ENCODE data around the gene RPAP3.

Gene RPAP3

DNA sequence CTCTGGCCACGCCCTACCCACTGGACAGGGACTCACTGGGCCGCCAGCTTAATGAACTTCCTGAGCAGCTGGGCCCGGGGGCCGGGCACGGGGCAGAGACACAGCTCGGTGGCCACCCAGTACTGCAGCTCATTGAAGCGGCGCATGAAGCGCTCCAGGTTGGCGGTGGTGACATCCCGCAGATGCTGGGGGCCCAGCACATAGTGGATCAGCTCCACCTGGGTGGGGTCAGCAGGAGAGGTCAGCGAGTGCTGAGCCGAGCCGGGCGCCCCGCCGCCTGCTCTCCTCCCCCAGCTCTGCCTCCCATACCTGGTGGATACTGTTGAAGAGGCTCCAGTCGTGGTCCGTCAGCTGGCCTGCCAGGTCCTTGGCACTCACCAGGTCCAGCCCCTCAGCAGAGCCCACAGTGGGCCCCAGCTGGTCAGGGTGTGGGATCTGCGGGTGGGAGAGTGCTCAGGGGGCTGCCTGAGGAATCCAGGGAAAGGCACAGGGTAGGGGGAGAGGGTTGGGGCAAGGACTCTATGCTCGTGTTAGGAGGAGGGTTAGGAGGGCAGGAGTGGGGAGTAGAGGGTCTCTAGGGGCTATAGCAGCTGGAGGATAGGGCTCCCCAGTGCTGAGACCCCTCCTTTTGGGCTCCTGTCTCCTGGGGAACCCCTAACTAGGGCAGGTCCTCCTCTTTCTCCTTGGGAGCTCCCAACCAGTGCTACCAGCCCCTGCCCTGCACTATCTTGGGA lies 34.9 kb upstream of the RPAP3 start:
- H3K4me3 ChIP-seq (ENCODE audit: low read length) = no peak overlapping the region
- no peak overlapping the region for H3K27ac ChIP-seq (ENCODE audit: low read length)
- H3K9ac ChIP-seq (ENCODE audit: low read length) = no peak overlapping the region
- H3K4me1 ChIP-seq (ENCODE audit: control insufficient read depth, low read depth, low read length) = no peaks in the 10 kb centered on the region
- no peaks in the 10 kb centered on the region for H3K9me3 ChIP-seq (ENCODE audit: control insufficient read depth, low read depth, low read length)
- no peaks in the 10 kb centered on the region for H3K36me3 ChIP-seq (ENCODE audit: control insufficient read depth, low read depth, low read length)
- no peaks in the 10 kb centered on the region for H3K27me3 ChIP-seq (ENCODE audit: control insufficient read depth, insufficient read depth, low read length)

DNA sequence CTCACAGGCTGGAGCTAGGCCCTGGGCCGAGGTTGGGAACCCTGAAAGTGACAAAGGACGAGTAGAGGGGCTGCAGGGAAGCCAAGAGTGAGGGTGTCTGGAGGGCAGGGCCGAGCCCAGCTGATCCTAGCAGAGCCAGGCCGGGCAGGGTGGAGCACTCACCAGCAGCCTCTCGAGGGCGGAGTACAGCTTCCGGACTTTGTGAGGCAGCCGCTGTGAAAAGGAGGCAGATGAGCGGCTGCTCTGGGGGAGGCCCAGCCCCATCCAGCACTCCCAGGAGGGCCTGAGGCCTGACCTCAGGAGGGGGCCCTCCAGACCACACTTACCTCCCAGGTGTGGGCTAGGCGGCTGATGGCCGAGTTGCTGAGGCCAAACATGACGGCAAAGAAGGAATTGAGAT lies 34.1 kb upstream of the RPAP3 start:
- Histone ChIP-seq H3K27ac (ENCODE audit: low read length) (no peak overlapping the region), H3K27me3 (ENCODE audit: control insufficient read depth, insufficient read depth, low read length) (no peaks in the 10 kb centered on the region), H3K9ac (ENCODE audit: low read length) (no peak overlapping the region), H3K9me3 (ENCODE audit: control insufficient read depth, low read depth, low read length) (no peaks in the 10 kb centered on the region), H3K4me1 (ENCODE audit: control insufficient read depth, low read depth, low read length) (peaks cover 6% of the 10 kb centered on the region), H3K4me3 (ENCODE audit: low read length) (no peak overlapping the region), H3K36me3 (ENCODE audit: control insufficient read depth, low read depth, low read length) (no peaks in the 10 kb centered on the region)

DNA sequence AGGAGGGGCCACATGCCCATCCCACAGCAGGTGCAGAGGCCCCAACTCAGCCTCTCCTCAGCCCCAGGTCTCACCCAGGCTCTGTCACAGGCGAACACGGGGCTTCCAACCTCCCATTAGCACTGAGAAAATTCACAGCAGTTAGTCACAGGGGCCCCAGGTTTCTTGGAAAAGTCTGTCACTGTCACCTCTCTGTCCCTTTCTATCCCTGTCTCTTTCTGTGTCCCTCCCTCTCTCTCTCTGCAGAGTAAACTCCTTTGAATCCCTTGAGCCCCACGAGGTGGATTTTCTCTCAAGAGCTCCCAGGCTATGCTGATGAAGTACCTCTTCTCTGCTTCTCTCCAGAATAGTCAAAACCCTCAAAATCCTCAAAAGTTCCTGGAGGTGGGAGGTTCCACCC lies 33.5 kb upstream of the RPAP3 start:
- Histone ChIP-seq H3K4me1 (ENCODE audit: control insufficient read depth, low read depth, low read length) (peaks cover 12% of the 10 kb centered on the region), H3K9ac (ENCODE audit: low read length) (no peak overlapping the region), H3K27me3 (ENCODE audit: control insufficient read depth, insufficient read depth, low read length) (no peaks in the 10 kb centered on the region)

DNA sequence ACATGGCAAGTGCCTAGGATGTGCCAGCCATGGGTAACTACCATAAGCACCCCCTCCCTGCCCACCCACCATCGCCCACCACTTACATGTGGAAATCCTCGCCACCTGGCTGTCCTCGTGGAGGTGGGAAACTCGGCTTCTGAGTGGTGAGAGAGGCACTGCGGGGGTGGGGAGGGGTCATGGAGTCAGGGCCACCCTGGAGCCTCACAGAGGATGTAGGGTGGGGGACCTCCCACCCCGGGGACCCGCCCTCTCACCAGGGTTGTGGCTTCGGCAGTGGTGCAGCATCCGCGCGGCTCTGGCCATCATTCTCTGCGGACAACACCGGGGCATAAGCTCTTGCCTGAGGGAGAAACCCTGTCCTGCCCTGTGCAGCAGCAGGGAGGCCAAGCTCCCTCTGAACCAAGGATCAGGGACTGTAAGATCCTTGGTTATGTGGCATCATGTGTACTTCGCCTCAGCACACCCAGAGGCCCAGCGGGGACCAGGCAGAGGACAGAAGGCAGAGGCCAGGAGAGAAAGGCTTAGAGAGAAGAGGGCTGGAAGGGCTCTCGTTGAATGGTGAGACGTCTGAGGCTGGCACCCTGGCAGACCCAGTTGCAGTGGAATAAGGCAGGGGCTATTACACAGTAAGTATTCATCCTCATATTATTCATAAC lies 32.2 kb upstream of the RPAP3 start:
- no peak overlapping the region for H3K9ac ChIP-seq (ENCODE audit: low read length)
- no peaks in the 10 kb centered on the region for H3K9me3 ChIP-seq (ENCODE audit: control insufficient read depth, low read depth, low read length)
- no peaks in the 10 kb centered on the region for H3K27me3 ChIP-seq (ENCODE audit: control insufficient read depth, insufficient read depth, low read length)
- H3K27ac ChIP-seq (ENCODE audit: low read length) = no peak overlapping the region
- H3K36me3 ChIP-seq (ENCODE audit: control insufficient read depth, low read depth, low read length) = no peaks in the 10 kb centered on the region
- H3K4me3 ChIP-seq (ENCODE audit: low read length) = no peak overlapping the region
- peaks cover 17% of the 10 kb centered on the region for H3K4me1 ChIP-seq (ENCODE audit: control insufficient read depth, low read depth, low read length)

More for the DNA sequence above, 33.5 kb upstream of the RPAP3 start:
- H3K36me3 ChIP-seq (ENCODE audit: control insufficient read depth, low read depth, low read length) = no peaks in the 10 kb centered on the region
- no peak overlapping the region for H3K4me3 ChIP-seq (ENCODE audit: low read length)
- H3K27ac ChIP-seq (ENCODE audit: low read length) = no peak overlapping the region
- no peaks in the 10 kb centered on the region for H3K9me3 ChIP-seq (ENCODE audit: control insufficient read depth, low read depth, low read length)

DNA sequence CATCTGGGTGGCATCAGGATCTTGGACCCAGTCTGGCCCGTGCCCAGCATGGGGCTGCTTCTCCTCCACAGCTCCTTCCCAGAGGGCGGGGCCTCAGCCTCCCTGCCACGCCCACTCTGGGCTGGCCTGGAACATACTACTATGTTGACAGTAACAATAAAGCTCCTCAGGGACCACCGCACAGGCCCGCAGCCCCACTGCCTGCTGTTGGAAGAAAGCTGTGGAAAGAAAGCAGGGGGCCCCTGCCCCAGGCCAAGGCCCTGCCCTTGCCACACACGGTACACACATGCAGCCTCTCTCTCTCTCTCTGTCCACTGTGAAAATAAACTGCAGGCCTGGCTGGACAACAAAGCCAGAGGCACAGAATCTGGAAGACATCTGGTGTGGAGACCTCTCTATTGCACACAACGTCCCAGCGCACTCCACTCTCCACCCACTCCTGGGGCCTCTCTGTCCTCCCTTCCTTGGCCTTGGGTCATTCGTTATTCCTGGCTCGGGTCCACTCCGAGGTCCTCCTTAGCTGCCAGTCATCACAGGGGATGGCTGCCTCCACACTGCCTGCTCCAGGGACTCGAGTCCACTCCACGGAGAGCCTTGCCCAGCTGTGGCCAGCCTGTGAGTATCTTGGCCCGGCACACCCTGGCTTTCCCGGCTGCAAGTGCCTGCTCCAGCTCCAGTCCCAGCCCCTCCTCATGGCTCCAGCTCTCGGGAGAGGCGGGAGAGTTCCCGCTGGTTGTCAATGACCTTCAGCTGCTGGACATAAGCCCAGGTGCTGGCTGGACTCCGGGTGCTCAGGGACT lies 31.2 kb upstream of the RPAP3 start:
- H3K27ac ChIP-seq (ENCODE audit: low read length) = no peak overlapping the region
- H3K9me3 ChIP-seq (ENCODE audit: control insufficient read depth, low read depth, low read length) = no peaks in the 10 kb centered on the region
- H3K4me1 ChIP-seq (ENCODE audit: control insufficient read depth, low read depth, low read length) = peaks cover 17% of the 10 kb centered on the region
- H3K9ac ChIP-seq (ENCODE audit: low read length) = no peak overlapping the region
- no peaks in the 10 kb centered on the region for H3K36me3 ChIP-seq (ENCODE audit: control insufficient read depth, low read depth, low read length)
- H3K27me3 ChIP-seq (ENCODE audit: control insufficient read depth, insufficient read depth, low read length) = no peaks in the 10 kb centered on the region
- H3K4me3 ChIP-seq (ENCODE audit: low read length) = no peak overlapping the region

DNA sequence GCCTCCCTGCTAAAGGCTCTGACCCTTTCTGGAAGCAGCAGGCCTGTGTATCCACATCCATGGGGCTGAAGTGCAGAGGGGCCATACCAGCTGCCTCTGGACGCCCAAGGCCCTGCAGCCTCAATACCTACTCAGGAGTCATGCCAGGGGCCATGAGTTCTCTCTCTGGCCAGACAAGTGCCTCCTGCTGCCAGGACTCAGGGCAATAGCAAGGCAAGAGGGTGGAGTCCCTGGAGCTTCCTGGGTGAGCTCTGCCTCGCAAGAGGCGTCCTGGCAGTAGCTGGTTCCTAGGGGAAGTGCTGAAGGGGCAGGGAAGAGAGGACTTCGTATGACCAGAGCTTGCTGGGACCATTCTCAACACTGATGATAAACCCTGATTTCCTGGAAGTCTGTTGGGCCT lies 30.4 kb upstream of the RPAP3 start:
- Histone ChIP-seq H3K27ac (ENCODE audit: low read length) (no peak overlapping the region), H3K9ac (ENCODE audit: low read length) (no peak overlapping the region), H3K9me3 (ENCODE audit: control insufficient read depth, low read depth, low read length) (no peaks in the 10 kb centered on the region), H3K36me3 (ENCODE audit: control insufficient read depth, low read depth, low read length) (no peaks in the 10 kb centered on the region), H3K4me1 (ENCODE audit: control insufficient read depth, low read depth, low read length) (peaks cover 17% of the 10 kb centered on the region), H3K27me3 (ENCODE audit: control insufficient read depth, insufficient read depth, low read length) (no peaks in the 10 kb centered on the region), H3K4me3 (ENCODE audit: low read length) (no peak overlapping the region)

DNA sequence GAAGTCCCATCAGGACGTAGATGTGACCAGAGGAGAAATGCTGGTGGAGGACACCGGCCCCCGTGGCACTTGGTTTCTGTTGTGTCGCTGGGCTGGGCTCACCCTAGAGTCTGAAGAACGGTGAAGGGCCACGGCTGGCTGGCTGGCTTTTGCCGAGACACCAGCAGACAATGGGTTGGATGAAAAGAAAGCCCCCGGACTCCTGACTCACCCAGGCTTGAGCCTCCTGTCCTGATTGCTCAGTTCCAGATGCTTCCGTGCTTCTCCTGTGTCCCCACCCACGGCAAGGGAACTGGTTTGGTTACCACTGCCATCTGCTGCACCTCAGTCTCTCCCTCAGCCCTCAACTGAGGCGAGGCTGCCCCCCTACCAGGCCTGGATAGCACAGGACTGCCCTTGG lies 29.8 kb upstream of the RPAP3 start:
- Histone ChIP-seq H3K27me3 (ENCODE audit: control insufficient read depth, insufficient read depth, low read length) (no peaks in the 10 kb centered on the region), H3K36me3 (ENCODE audit: control insufficient read depth, low read depth, low read length) (no peaks in the 10 kb centered on the region), H3K9ac (ENCODE audit: low read length) (no peak overlapping the region), H3K4me3 (ENCODE audit: low read length) (no peak overlapping the region), H3K27ac (ENCODE audit: low read length) (no peak overlapping the region), H3K4me1 (ENCODE audit: control insufficient read depth, low read depth, low read length) (peaks cover 17% of the 10 kb centered on the region), H3K9me3 (ENCODE audit: control insufficient read depth, low read depth, low read length) (no peaks in the 10 kb centered on the region)

DNA sequence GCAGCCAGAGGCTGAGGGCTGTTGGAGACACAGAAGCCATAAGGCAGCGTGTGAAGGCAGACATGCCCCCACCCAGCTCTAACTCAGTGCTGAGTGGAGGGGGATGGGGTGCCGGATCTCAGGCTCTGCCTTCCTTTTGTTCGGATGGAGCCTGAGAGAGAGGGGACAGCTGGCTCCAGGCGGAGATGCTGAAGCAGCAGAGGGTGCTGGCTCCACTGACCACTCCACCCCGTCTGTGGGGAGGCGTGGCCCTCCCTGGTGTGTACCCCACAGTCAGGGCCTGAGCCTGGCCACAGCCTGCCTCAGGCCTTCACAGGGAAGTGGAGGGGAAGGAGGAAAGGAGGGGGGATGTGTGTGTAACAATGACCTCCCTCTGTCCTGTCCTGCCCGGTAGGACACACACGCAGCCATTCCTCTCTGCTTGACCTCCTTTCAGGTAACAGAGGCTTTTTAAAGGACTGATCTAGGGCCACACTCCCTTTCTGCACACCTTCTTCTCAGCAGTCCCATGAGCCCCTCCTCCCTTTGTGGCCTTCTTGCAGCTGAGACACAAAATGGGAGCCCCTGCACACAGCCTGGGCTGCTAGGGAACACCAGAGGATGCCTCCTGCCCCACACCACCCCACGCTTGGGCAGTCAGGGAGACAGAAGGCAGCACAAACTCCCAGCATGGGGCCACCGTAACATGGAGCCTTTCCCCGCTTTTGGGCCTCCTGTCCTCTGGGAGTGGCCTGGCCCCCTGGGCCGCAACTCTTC lies 29.1 kb upstream of the RPAP3 start:
- Histone ChIP-seq H3K36me3 (ENCODE audit: control insufficient read depth, low read depth, low read length) (no peaks in the 10 kb centered on the region), H3K27me3 (ENCODE audit: control insufficient read depth, insufficient read depth, low read length) (no peaks in the 10 kb centered on the region), H3K4me1 (ENCODE audit: control insufficient read depth, low read depth, low read length) (peaks cover 17% of the 10 kb centered on the region), H3K9me3 (ENCODE audit: control insufficient read depth, low read depth, low read length) (no peaks in the 10 kb centered on the region), H3K4me3 (ENCODE audit: low read length) (no peak overlapping the region), H3K9ac (ENCODE audit: low read length) (no peak overlapping the region), H3K27ac (ENCODE audit: low read length) (peak overlapping the region; percentile 2)

DNA sequence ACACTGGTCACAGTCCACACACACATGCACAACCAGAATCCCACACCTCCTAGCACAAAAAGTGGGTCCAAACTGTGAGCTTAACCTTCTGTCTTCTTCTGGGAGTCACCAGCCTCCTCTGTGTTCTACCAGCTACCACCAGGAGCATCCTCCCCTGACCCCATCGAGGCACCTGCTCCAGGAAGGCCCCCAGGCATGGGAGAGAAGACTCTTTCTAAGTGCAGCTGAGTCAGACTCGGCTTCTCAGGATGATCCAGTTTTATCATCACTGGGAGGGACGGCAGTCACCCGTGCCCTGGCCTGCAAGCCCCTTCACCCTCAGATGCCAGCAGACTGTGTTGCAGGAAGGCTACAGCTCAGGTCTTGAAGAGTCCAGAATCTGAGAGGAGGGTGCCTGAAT lies 27.3 kb upstream of the RPAP3 start:
- H3K9ac ChIP-seq (ENCODE audit: low read length) = no peak overlapping the region
- H3K36me3 ChIP-seq (ENCODE audit: control insufficient read depth, low read depth, low read length) = no peaks in the 10 kb centered on the region
- no peaks in the 10 kb centered on the region for H3K27me3 ChIP-seq (ENCODE audit: control insufficient read depth, insufficient read depth, low read length)
- peaks cover 17% of the 10 kb centered on the region for H3K4me1 ChIP-seq (ENCODE audit: control insufficient read depth, low read depth, low read length)
- no peak overlapping the region for H3K4me3 ChIP-seq (ENCODE audit: low read length)
- no peak overlapping the region for H3K27ac ChIP-seq (ENCODE audit: low read length)
- no peaks in the 10 kb centered on the region for H3K9me3 ChIP-seq (ENCODE audit: control insufficient read depth, low read depth, low read length)

DNA sequence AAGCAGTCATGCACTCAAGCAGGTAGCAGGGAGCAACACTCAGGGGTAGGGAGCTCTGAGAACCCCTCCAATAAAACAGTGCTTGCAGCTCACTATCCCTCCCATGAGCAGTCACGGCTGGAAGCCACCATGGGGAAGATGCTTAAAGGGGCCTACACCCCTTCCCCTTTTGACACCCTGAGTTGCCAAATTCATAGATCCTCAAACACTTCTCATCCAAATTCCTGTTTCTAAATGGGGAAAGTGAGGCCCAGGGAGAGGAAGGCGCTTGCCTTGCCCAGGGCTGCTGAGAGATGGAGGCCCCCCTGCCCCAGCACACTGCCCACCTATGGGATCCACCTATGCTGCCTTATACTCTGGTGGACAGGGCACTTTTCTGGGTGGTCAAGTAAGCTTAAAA lies 26.7 kb upstream of the RPAP3 start:
- H3K27ac ChIP-seq (ENCODE audit: low read length) = no peak overlapping the region
- no peaks in the 10 kb centered on the region for H3K36me3 ChIP-seq (ENCODE audit: control insufficient read depth, low read depth, low read length)
- no peaks in the 10 kb centered on the region for H3K9me3 ChIP-seq (ENCODE audit: control insufficient read depth, low read depth, low read length)
- H3K4me3 ChIP-seq (ENCODE audit: low read length) = no peak overlapping the region
- peaks cover 17% of the 10 kb centered on the region for H3K4me1 ChIP-seq (ENCODE audit: control insufficient read depth, low read depth, low read length)
- no peaks in the 10 kb centered on the region for H3K27me3 ChIP-seq (ENCODE audit: control insufficient read depth, insufficient read depth, low read length)
- H3K9ac ChIP-seq (ENCODE audit: low read length) = no peak overlapping the region

DNA sequence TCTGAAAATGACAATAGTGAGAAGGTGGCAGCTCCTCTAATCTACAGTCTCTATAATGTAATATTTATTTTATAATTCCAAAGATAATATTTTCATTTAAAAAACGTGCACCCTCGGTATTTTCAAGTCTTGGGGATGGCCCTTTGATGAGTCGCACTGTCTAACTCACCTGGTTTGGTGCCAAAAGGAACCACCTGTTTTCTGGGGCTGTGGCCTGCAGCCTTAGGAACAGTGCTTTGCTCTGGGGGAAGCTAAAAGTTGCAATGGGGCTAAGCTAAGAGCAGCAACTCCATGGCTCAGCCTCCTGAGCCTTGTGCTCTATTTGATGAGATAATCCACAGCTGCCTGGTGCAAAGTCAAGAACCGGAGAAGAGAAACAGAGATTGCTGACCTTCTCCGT lies 25.9 kb upstream of the RPAP3 start:
- Histone ChIP-seq H3K9ac (ENCODE audit: low read length) (no peak overlapping the region), H3K9me3 (ENCODE audit: control insufficient read depth, low read depth, low read length) (no peaks in the 10 kb centered on the region), H3K4me3 (ENCODE audit: low read length) (no peak overlapping the region), H3K4me1 (ENCODE audit: control insufficient read depth, low read depth, low read length) (peaks cover 17% of the 10 kb centered on the region), H3K27ac (ENCODE audit: low read length) (no peak overlapping the region), H3K27me3 (ENCODE audit: control insufficient read depth, insufficient read depth, low read length) (no peaks in the 10 kb centered on the region), H3K36me3 (ENCODE audit: control insufficient read depth, low read depth, low read length) (no peaks in the 10 kb centered on the region)
